Measurements from ENCODE around the gene MAN1A1.
A peak's percentile ranks its signal among the peaks of the same experiment; 100 is the strongest.

MAN1A1 gene

GRCh38 chr6:119324718-119325117, 24.8 kb downstream of the MAN1A1 start:
- no peak for DNase-seq

GRCh38 chr6:119323931-119324330, 25.6 kb downstream of the MAN1A1 start:
- DNase-seq: no peak

- DNase-seq: no peak
Observed at GRCh38 chr6:119323478-119323877, 26.1 kb downstream of the MAN1A1 start.

- DNase-seq: no peak
Observed at GRCh38 chr6:119322715-119323350, 26.7 kb downstream of the MAN1A1 start.

GRCh38 chr6:119322034-119322433, 27.5 kb downstream of the MAN1A1 start:
- no peak for DNase-seq

DNA sequence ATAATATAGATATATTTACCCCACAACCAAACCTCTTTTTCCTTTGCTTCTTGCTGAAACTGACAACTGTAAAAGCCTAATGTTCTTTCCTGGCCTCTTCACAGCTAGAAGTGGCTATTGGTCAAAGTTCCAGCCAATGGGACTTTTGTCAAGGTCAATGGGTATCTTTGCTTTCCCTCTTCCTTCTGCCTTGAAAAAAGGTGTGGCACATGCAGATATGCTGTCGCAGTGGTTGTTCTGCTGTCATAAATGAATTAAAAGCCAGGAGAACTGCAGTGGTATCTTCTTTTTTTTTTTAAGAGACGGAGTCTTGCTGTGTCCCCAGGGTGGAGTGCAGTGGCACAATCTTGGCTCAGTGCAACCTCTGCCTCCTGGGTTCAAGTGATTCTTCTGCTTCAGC, 29.9 kb downstream of the MAN1A1 start:
- no peak for DNase-seq

- no peak for DNase-seq
Observed at GRCh38 chr6:119318730-119319129, 30.8 kb downstream of the MAN1A1 start.

DNA sequence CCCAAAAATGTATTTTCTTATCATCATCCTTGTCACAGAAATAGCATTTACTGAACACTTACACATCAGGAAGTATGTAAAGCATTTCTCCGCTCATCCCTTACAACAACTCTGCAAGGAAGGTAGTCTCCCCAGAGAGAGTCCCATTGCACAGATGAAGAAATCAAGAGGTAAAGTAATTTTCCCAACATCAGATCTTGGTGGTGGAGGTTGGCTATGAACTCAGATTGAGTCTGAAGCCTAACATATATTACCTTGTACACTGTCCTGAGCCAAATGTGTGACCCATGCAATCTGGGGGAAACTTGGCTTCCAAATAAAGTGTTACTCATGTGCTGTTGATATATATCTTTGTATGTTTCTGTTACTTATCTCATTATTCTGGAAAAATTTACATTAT, 31.4 kb downstream of the MAN1A1 start:
- no peak for DNase-seq

GRCh38 chr6:119317007-119317406, 32.6 kb downstream of the MAN1A1 start:
- no peak for DNase-seq

GRCh38 chr6:119314885-119315272, 34.7 kb downstream of the MAN1A1 start:
- DNase-seq: no peak

DNA sequence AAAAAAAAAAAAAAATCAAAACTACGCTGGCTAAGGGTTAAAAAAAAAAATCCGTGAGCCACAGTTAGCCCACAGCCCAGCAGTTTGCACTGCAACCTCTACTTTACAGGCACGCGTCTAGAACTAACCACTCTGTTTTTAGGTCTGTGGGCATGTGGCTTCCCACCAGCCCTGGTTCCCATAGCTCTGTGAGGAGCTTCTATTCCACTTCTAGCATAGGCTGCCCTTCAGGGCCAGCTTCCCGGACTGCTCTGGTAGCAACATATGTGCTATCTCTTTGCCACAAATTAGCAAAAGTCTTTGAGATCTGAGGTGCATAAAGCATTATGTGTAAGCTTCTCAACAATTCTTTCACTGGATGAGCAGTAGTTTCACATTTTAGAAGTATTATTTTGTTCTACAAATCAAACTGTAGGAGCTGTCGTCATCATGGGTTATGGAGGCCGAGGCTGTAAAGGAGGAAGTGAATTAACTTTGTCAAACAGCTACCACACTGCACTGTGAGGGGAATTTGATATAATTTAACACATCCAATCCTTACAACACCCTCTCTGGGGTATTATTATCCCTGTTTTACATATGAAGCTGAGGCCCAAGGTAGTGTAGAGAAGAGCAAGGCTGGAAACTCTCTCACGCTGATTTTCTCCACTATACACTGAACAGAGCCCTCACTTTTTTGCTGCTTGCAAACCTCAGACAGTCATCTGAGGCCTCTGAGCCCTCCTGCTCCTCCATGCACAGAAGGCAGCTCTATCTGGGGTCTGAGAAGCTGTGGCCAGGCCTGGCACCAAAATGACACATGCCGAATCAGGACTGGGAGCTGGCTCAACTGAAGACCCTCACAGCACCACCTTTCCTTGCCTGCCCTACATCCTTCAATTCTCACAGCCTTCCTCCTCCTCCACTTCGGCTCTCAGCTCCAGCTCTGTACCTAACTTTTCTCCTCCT, 35.4 kb downstream of the MAN1A1 start:
- DNase-seq: no peak

GRCh38 chr6:119312875-119313338, 36.7 kb downstream of the MAN1A1 start:
- no peak for DNase-seq

DNA sequence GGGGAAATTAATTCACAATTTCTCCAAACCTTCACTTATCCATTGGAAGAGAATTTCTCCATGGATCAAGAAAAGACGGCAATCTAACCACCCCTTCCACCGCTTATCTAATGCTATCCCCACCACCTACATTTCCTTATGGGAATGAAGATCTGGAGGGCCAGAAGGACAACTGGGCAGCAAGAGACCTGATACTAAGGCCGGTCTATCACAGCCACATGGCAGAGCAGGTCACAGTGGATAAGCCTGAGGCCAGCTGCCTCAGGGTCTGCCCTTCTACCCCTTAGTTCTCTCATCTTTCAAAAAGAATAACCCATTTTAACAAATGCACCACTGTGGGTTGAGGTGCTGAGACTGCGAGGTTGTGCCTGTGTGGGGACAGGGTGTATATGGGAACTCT, 37.1 kb downstream of the MAN1A1 start:
- DNase-seq: no peak

GRCh38 chr6:119311514-119312142, 37.9 kb downstream of the MAN1A1 start:
- DNase-seq: no peak

DNA sequence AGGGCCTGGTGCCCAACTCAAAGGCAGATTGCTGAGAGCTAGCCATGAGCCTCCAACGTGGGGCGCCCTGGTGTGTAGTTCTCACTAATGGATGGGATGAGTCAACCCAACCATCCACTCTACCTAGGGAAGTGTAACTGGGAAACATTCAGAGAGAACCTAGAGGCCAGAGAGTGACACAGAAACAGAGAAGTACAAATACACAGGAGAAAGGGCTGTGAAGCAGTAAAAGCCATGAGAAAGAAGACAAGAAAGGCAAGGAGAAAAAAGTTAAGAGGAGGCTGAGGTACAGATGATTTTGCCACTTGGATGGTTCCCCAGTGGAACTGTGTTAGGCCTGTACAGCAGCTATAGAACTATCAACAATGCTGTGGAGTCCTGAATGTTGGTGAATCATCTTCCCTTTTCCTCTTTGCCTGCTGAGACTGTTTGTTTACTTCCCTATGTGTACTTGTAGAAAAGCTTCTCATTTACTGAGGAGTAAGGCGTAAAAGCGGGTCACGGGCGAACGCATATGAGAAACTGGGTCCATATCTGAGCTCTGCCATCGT, 39.0 kb downstream of the MAN1A1 start:
- no peak for DNase-seq

DNA sequence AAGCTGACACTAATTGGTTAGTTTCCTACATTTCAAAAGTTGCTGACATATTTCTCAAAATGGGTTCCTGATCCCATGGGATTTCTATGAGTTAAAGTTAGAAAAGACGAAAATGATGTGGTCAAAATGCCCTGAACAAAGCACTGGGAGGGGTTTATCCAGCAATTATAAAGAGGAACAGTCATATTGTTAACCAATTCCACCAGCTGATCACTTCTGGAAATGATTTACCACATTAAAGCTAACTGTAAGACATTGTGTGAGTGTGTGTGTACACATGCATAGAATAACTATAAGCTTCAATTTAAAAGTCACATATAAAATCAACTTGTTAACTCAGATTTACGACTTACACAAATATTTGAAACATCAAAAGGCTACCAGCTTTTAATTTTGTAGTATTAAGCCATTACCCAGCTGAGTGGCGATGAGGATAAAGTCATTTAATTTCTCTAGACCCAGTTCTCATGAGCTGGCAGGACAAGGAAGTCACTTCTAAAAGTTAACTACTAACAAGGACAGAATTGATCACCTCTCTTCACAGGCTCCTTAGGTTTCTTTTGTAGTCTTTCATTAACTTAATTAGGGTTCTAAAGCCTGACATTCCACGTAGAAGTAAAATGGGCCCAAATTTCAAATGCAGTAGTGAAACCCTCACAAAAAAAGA, 40.4 kb downstream of the MAN1A1 start:
- no peak for DNase-seq

- peak; percentile 3 for DNase-seq
Observed at GRCh38 chr6:119308048-119308570, 41.5 kb downstream of the MAN1A1 start.

- DNase-seq: no peak
Observed at GRCh38 chr6:119307056-119307455, 42.5 kb downstream of the MAN1A1 start.

GRCh38 chr6:119306396-119306968, 43.1 kb downstream of the MAN1A1 start:
- no peak for DNase-seq

DNA sequence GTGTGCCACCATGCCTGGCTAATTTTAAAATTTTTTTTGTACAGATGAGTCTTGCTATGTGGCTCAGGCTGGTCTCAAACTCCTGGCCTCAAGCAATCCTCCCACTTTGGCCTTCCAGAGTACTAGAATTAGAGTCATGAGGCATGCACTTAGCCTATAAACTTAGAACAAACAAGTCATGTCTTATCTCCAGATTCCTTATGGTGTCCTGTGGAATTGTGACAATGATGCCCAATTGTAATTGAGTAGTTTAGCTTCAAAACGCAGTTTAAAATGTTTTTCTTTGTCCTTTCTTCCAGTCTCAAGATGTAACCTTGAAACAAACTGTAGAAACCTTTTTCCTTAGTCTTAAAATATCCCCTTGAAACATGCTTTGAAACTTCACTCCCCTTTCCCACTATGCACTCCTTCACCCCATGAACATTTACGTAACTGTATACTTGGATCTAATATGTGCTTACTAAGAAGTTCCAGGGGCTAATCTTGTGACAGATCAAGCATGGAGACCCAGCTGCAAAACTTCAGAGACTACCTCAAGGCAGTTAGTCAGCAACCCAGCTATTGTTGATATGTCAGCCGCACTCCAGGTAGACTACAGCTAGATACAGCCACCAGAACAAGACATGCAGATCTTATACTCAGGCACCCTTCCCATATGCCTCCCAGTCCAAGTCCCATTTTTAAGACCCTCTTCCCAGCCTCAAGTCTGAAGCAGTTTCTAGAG, 46.2 kb downstream of the MAN1A1 start:
- no peak for DNase-seq

DNA sequence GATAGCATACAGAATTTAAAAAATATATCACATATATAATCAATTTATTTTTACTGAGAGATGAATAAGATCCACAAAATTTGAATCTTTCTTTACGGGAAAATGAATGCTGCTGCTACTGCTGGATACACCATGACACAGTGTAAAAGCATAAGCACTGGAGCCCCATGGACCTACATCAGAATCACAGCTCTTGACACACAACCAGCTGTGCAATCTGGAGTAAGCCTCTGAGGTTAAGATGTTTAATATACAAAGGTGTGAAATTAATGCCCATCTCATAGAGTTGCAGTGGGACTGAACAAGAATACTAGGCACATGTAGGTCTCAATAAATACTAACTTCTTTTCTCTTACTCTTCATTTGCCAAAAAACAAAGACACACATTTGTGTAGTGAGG, 48.1 kb downstream of the MAN1A1 start:
- DNase-seq: no peak

GRCh38 chr6:119299694-119300093, 49.9 kb downstream of the MAN1A1 start:
- DNase-seq: no peak

Measured in NCI-H524 treated with DMSO at 0.1 percent for 48 hours (cell line).